Sigmoid colon (tissue), 7 donors: ENCODE results near the gene ESR2. TPM values are rescaled to one million over a fixed set of nuclear protein-coding genes. Genes with fewer than 3 reads are reported as not detected.

ENCODE experiments used
- DNase-seq: peaks from one replicate; pipeline ENCODE4 v3.0.0-alpha.2; 2019
- H3K27ac ChIP-seq, 4 donors: fragments of 200-600 bp; sonication (generic); one replicate each; pipeline ENCODE4 v1.5.1; 2016 to 2019; ENCODE audit warnings: mild to moderate bottlenecking in 1 of 4
- H3K27me3 ChIP-seq, 3 donors: fragments of 200-600 bp; sonication (generic); one replicate each; pipeline ENCODE4 v1.5.1; 2019; ENCODE audit warnings: mild to moderate bottlenecking in 1 of 3
- H3K36me3 ChIP-seq, 4 donors: fragments of 200-600 bp; sonication (generic); one replicate each; pipeline ENCODE4 v1.5.1; 2016 to 2019
- H3K4me1 ChIP-seq, 4 donors: fragments of 200-600 bp; sonication (generic); one replicate each; pipeline ENCODE4 v1.5.1; 2017 to 2019
- H3K4me3 ChIP-seq, 4 donors: fragments of 200-600 bp; sonication (generic); one replicate each; pipeline ENCODE4 v1.5.1; 2017 to 2019; ENCODE audit warnings: mild to moderate bottlenecking in 2 of 4, moderate library complexity in 1 of 4
- H3K9me3 ChIP-seq, 4 donors: fragments of 200-600 bp in 3 of 4; sonication (generic) in 3 of 4; one replicate each; pipeline versions ENCODE4 v1.5.1 to v1.6.1; 2013 to 2019
- EP300 ChIP-seq, 4 donors: sonication (generic); formaldehyde crosslinking; IDR thresholded peaks; one replicate each; pipeline ENCODE4 v1.6.1; 2017; ENCODE audit warnings: antibody characterized with exemption in 4 of 4
- POLR2A ChIP-seq, 2 donors: fragments of 450-650 bp; IDR thresholded peaks; one replicate each; pipeline ENCODE4 v1.6.1; 2016; ENCODE audit warnings: antibody characterized with exemption in 2 of 2, mild to moderate bottlenecking in 2 of 2, moderate library complexity in 2 of 2
- POLR2AphosphoS5 ChIP-seq, 4 donors: sonication (generic); formaldehyde crosslinking; IDR thresholded peaks; one replicate each; pipeline ENCODE4 v1.6.1; 2017; ENCODE audit warnings: antibody characterized with exemption in 4 of 4
- WGBS, 2 donors: extraction: QIAGEN DNeasy Blood & Tissue Kit; methylation state at CpG; one replicate each; pipeline ENCODE4 v1.1.7; 2013; 5-methylcytosine and 5-hydroxymethylcytosine counted together
- intact Hi-C: fragments of 100-400 bp; cut with DNase I; formaldehyde crosslinking; loops from one replicate; pipeline ENCODE4 v1.15.1; 2023
- polyA plus RNA-seq, 3 donors: library from polyadenylated mRNA; stranded (reverse); fragments of 200-250 nt; gene quantifications; one replicate each; pipeline ENCODE4 v1.2.3, GENCODE V29; 2013
- total RNA-seq, 4 donors: library from RNA; depleted of rRNA; stranded (reverse); fragments of >200 nt; gene quantifications; one replicate each; pipeline ENCODE4 v1.1.0, GENCODE V29; 2016
- TF ChIP-seq, protein P1 (sequence below), 4 experiments: fragments of 450-650 bp in 3 of 4; fragments of 200-600 bp in 1 of 4; IDR thresholded peaks; one replicate each; pipeline ENCODE4 v1.5.1; 2016 to 2019; ENCODE audit warnings: antibody characterized with exemption in 4 of 4, mild to moderate bottlenecking in 3 of 4, moderate library complexity in 2 of 4
- donor health status: healthy with polysubstance abuse.
- donor health status: Bipolar disorder and iron deficiency.
- donor health status: healthy.

The ESR2 gene
- total and polyA plus RNA-seq, 7 donors, result 0.16 to 1.8 (median 0.41) TPM; not detected in 3

DNA sequence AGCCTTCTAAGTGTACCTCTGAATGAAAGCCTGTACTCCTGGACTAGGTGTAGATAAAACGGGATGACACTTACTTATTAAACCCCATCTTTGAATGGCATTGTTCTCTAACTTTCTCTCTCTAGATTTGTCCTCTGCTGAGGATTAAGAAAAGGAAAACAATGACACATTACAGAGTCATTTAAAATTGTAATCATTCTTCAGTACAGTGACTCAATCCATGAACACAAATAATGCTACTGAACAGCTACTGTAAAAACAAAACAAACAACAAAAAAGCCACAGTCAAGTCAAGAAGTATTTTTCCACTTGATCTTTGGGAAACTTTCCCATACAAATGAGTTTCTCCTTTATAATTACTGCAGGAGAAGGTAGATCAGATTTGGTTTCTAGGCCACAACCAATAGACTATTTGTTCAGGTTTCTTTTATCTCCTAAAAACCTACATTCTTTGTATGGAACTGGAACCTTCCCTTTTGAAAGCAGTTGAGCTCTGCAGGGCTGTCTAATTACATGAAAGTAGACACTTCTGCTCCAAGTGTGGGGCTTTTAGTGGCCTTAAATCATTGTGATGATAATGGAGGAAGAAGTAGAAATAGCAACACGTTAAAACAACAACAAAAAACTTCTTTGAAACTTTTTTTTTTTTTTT lies 219.1 kb downstream of the ESR2 start:
- no peaks in the 10 kb centered on the region for H3K27me3 ChIP-seq
- WGBS, 2 donors, result 62 to 71% methylated on average over 2 of the region's 2 CpGs
- intact Hi-C loops, result no loop called here
- H3K36me3 ChIP-seq, result peaks cover 5 to 58% (median 10%) of the 10 kb centered on the region in 4 donors
- DNase-seq, result no peak
- no peaks in the 10 kb centered on the region for H3K9me3 ChIP-seq
- no peak overlapping the region for H3K27ac ChIP-seq
- no peaks in the 10 kb centered on the region for H3K4me1 ChIP-seq
- TF ChIP-seq, protein P1, sequence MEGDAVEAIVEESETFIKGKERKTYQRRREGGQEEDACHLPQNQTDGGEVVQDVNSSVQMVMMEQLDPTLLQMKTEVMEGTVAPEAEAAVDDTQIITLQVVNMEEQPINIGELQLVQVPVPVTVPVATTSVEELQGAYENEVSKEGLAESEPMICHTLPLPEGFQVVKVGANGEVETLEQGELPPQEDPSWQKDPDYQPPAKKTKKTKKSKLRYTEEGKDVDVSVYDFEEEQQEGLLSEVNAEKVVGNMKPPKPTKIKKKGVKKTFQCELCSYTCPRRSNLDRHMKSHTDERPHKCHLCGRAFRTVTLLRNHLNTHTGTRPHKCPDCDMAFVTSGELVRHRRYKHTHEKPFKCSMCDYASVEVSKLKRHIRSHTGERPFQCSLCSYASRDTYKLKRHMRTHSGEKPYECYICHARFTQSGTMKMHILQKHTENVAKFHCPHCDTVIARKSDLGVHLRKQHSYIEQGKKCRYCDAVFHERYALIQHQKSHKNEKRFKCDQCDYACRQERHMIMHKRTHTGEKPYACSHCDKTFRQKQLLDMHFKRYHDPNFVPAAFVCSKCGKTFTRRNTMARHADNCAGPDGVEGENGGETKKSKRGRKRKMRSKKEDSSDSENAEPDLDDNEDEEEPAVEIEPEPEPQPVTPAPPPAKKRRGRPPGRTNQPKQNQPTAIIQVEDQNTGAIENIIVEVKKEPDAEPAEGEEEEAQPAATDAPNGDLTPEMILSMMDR (IDR thresholded peaks at IDR 0.05), result no peak
- TF ChIP-seq POLR2AphosphoS5 (IDR thresholded peaks at IDR 0.05) (no peak), EP300 (IDR thresholded peaks at IDR 0.05) (no peak), POLR2A (IDR thresholded peaks at IDR 0.05) (no peak)
- H3K4me3 ChIP-seq, result no peak overlapping the region

DNA sequence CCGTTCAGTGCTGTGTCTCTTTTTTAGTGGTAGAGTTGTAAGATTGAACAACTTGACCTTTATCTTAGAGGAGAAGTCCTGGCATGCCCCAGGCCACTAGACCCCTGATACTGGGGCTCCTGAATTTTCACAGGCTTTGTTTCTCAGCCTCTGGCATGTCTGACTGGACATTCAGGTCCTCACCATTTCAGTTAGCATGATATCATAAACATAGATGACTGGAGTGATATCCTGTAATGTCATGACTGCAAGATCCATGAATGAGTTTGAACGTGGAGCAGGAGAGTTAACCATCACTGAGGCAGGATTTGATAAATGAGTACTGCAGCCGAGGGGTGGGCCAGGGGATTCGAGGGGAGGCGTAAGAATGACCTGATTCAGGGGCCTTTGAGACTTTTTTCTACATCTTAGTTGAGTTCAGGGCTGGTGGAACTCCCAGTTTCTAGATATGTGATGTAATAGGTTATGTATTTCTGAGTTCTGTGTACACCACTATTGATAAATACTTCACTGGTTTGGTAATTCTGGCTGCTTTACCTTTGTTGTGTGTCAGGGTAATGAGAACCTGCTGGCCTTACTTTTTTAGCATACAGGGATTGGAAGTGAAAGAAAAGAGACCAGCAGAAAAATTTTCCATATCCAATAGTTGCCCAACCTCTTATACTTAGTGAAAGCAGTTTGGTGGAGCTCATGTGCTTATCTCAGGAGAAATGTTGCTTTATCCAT lies 224.4 kb downstream of the ESR2 start:
- no peak for DNase-seq
- 88 to 89% methylated on average over 5 of the region's 5 CpGs for WGBS, 2 donors
- intact Hi-C loops, result no loop called here
- no peak for TF ChIP-seq POLR2AphosphoS5 (IDR thresholded peaks at IDR 0.05)
- TF ChIP-seq POLR2A (IDR thresholded peaks at IDR 0.05), result no peak
- TF ChIP-seq EP300 (IDR thresholded peaks at IDR 0.05), result no peak
- TF ChIP-seq, protein P1 (IDR thresholded peaks at IDR 0.05), result no peak
- Histone ChIP-seq H3K4me1 (no peaks in the 10 kb centered on the region), H3K9me3 (no peaks in the 10 kb centered on the region), H3K4me3 (no peak overlapping the region), H3K27me3 (no peaks in the 10 kb centered on the region), H3K36me3 (peaks cover 0 to 39% (median 5%) of the 10 kb centered on the region in 4 donors), H3K27ac (peak overlapping the region in 1 of 4 donors; percentile 22)

DNA sequence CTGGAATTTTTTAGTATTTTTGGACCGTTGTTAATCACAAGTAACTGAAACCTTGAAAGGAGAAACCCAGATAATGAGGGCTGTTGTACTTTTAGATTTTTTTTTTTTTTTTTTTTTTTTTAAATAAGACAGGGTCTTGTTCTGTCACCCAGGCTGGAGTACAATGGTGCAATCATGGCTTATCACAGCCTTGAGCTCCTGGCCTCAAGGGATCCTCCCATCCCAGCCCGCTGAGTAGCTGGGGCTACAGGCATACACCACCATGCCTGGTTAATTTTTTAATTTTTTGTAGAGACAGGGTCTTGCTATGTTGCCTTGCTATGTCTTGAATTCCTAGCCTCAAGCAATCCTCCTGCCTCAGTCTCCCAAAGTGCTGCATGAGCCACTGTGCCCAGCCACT lies 229.7 kb downstream of the ESR2 start:
- no peak overlapping the region for H3K4me3 ChIP-seq
- DNase-seq, result no peak
- TF ChIP-seq POLR2AphosphoS5 (IDR thresholded peaks at IDR 0.05) (no peak), POLR2A (IDR thresholded peaks at IDR 0.05) (no peak), EP300 (IDR thresholded peaks at IDR 0.05) (no peak)
- TF ChIP-seq, protein P1 (IDR thresholded peaks at IDR 0.05), result no peak
- peaks cover 0 to 11% (median 0%) of the 10 kb centered on the region in 4 donors for H3K36me3 ChIP-seq
- 96 to 99% methylated on average over 2 of the region's 2 CpGs for WGBS, 2 donors
- no peaks in the 10 kb centered on the region for H3K27me3 ChIP-seq
- no peak overlapping the region for H3K27ac ChIP-seq
- intact Hi-C loops, result no loop called here
- H3K9me3 ChIP-seq, result no peaks in the 10 kb centered on the region
- H3K4me1 ChIP-seq, result no peaks in the 10 kb centered on the region

DNA sequence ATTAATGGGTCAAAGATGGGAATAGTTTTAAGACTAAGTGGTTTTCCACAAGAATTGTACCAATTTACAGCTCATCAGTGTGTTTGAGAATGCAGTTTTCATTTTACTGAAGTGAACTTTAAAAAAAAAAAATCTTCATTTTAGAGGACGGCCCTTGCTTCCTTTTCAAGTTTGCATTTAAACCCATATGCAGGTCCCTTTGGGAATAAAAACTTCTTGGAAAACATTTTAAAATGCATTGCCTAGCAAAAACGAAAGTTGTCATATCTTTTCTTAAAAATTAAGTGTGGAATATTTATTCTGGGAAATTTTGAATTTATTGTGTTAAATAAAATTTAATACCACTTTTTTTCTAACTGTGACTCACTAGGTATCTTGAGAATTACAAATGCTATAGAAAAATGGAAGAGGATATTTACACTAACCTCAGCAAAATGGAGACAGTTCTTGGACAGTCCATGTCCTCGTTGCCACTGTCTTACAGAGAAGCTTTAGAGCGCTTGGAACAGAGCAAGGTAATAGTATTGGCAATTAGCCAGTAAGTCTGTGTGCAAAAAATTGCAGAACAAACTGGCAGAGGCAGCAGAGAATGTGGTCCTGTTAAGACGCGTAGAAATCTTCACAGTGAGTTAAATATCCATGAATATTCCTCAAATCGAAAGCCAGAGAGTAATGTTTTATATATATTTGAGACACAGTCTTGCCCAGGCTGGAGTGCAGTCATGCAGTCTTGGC lies 231.6 kb downstream of the ESR2 start:
- H3K9me3 ChIP-seq, result no peaks in the 10 kb centered on the region
- H3K27ac ChIP-seq, result no peak overlapping the region
- WGBS, 2 donors, result 90 to 94% methylated on average over 7 of the region's 7 CpGs
- DNase-seq, result no peak
- intact Hi-C loops, result no loop called here
- no peaks in the 10 kb centered on the region for H3K27me3 ChIP-seq
- peaks cover 0 to 11% (median 0%) of the 10 kb centered on the region in 4 donors for H3K36me3 ChIP-seq
- TF ChIP-seq, protein P1 (IDR thresholded peaks at IDR 0.05), result no peak
- TF ChIP-seq POLR2AphosphoS5 (IDR thresholded peaks at IDR 0.05), result no peak
- no peak for TF ChIP-seq EP300 (IDR thresholded peaks at IDR 0.05)
- no peaks in the 10 kb centered on the region for H3K4me1 ChIP-seq
- H3K4me3 ChIP-seq, result no peak overlapping the region
